ENCODE measurements around the gene MGAT5.

Gene MGAT5

GRCh38 chr2:134369220-134369902 lies 115.5 kb downstream of the MGAT5 start:
- peak in 1 of 2 experiments; percentile 8 for DNase-seq

DNA sequence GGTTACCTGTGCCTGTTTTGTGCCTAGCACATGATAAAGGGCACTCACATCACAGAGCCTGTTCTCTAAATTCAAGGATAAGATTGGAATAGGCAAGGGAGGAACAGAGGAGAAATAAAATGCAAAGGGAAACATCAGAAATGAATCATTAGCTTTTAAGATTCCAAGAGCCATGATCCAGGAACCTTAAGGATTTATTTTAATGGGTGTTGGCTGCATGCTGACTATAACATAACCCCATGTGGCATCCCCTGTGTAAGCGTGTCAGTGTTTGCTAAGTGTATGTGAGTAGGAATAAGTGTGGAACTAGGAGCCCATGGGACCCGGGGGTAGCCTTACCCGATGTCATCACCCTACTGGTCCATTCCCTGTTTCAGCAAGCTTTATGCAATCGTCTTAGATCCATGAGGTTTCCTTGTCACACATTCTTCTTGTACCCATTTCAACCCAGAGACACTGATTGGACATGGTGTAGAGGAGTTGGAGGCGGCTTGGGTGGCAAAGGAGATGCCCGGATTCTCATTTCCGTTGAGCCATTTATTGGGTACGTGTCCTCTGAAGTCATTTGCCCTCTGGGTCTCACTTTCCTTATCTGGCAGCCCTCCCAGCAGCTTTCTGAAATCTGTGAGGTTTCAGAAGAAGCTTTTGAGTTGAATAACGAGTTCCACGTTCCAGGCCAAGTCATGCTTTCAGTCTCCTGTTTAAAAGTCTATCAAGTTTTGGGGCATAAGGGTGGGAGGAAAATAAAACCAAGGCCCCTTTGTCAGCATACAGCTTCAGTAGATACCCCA lies 117.0 kb downstream of the MGAT5 start:
- DNase-seq, result no peak

- no peak for DNase-seq
Measured at GRCh38 chr2:134372141-134372540, 118.3 kb downstream of the MGAT5 start.

DNA sequence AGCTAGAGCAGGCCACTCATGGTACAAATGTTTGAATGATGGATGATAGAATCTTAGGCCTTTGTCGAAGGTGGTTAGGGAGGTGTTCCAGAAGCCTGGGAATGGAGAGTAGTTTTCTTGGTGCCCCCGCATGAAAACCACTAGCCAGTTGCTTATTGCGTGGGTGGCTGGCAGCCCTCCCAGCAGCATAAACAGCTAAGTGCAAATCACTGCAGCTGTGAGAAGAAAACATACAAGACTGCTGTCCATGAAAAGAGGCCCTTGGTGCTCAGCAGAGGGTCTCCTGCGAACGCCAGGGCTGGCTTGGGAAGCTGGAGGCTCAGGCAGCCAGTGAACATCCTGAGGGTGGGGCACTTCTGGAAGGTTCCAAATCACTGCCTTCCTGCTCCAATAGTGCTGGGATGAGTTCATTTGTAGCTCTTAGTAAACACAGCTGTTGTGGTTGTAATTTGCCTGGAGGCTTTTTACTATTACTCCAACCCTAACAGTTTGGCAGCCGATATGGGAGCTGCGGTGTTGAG lies 118.8 kb downstream of the MGAT5 start:
- no peak for DNase-seq

GRCh38 chr2:134375935-134376334 lies 122.1 kb downstream of the MGAT5 start:
- peak; percentile 52 to 86 for DNase-seq

GRCh38 chr2:134377730-134378129 lies 123.9 kb downstream of the MGAT5 start:
- DNase-seq, result no peak

DNA sequence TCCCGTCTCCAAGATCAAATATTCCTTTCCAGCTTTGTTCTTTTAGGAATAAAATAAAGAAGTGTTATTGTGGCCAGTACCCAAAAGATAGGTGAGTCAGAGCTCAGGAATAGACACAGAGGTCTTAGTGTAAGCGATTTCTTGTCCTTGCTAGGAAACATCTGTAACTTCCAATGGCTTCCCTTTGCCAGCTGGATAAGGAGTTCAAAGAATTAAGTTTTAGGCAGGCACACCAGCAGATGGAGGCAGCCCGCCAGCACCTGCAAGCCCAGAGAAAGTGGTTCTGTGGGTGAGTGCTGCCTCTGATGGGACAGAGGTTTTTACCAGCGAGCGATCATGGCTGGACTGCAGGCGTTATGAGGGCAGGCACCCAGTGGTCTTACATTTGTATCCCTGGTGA lies 125.4 kb downstream of the MGAT5 start:
- DNase-seq, result peak in 1 of 2 experiments; percentile 27

DNA sequence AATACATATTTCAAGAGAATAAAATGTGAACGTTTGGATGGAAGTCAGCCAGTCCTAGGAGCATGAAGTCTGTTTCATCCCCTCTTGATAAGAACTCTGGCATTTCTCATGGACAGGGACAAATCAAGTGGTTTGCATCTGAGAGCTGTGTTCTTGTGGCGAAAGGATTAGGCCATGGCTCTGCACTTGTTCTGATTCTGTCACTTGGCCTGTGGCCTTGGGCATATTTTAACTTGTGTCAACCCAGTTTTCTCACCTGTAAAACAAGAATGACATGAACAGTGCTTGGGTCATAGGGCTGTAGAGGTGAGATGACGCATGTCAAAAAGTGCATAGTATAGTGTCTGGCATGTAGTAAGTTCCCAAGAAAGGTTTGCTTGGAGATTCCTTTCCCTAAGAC lies 125.8 kb downstream of the MGAT5 start:
- DNase-seq, result no peak

- no peak for DNase-seq
Measured at GRCh38 chr2:134381141-134381540, 127.3 kb downstream of the MGAT5 start.

- no peak for DNase-seq
Measured at GRCh38 chr2:134384131-134384530, 130.3 kb downstream of the MGAT5 start.

DNA sequence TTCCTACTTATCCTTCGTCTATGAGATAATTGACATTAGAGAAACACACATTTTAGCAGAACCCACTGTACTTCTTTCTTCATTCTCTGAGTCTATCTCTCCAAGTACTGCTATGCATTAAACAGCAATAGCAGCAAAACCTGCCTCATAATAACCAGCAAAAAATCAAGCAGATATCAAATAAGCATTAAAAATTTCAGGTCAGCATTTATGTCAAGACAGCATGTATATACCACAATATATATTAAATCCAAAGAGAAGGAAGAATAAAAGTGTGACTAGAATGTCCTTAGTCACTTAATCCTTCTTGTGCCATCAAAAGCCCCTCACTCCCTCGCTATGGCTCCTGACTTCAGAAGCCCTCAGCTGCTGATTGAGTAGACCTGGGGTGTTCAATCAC lies 131.3 kb downstream of the MGAT5 start:
- no peak for DNase-seq

DNA sequence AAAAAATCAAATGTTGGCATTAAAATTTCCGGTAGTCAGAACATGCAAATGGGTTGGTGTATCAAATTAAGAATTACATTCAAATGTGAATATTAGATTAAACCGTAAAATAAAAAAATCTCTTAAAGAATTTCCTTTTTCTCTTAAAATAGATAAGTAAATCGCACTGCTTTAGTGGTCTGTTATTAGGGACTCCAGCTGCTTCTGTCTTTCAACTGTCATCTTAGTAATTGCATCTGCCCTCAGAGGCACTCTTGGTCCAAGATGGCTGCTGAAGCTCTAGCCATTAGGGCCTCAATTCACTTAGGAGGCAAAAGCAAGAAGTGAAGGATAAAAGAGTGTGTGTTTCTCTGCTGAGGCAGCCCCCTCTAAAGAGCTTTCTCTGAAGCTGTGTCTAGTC lies 132.4 kb downstream of the MGAT5 start:
- peak in 1 of 2 experiments; percentile 17 for DNase-seq

DNA sequence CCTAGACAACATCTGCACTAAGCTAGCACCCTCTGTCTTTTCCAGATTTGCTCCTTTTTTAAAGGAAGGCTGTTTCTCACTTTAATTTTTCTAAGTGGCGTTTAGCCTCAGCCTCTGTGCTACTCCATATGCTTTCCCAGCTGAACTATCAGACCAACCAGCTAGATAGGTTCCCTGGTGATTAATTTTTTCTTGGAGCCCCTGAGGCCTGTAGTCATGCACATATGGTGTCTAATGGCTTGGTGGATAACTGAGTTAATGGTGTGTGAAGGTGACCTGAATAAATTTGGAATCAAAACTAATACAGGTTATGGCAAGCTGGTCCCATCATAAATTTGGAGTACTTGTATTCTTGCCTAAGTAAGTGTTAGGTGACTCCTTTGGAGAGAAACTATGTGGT lies 135.5 kb downstream of the MGAT5 start:
- peak; percentile 94 to 98 for DNase-seq

DNA sequence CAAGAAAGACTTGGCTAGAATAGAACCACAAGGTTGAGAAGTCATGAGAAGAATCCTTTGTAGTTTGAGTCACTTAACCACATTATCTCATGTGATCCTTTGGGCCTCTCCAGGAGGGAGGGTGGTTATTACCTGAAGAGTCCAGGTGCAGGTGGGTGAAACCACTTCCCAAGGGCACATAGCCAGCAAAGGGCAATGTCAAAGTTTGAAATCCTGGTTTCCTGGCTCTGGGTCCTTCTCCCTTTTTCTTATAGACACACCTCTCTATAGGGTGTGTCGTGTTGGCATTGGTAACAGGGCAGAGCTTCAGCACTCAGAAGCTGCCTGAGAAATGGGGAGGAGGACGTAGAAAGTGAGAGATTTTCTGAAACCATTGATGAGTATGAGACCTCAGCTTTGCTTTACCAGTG lies 137.9 kb downstream of the MGAT5 start:
- no peak for DNase-seq

- DNase-seq, result peak in 1 of 2 experiments; percentile 18
Measured at GRCh38 chr2:134392442-134393074, 138.7 kb downstream of the MGAT5 start.

GRCh38 chr2:134393075-134393461 lies 139.2 kb downstream of the MGAT5 start:
- peak in 1 of 2 experiments; percentile 4 for DNase-seq

DNA sequence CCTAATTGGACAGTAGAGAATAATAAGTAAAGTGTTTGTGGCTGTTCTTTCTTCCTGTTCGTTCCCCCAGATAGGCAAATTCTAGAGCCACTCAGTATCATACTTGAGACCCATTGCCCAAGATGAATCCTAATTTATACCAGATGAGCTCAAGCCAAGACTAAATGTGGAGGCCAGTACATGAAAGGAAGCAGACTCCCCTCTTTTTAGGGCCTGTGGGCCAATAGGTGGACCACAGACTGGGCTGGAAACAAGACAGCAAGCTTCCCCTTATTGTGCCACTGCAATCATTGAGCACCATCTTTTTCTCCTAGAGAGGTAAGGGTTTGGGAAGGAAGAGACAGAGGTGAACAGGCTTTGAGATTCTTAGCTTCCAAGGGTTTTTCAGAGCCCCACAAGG lies 141.9 kb downstream of the MGAT5 start:
- DNase-seq, result no peak

GRCh38 chr2:134396493-134396892 lies 142.6 kb downstream of the MGAT5 start:
- no peak for DNase-seq

GRCh38 chr2:134397146-134397896 lies 143.4 kb downstream of the MGAT5 start:
- no peak for DNase-seq

- DNase-seq, result no peak
Measured at GRCh38 chr2:134398300-134398699, 144.4 kb downstream of the MGAT5 start.

GRCh38 chr2:134399096-134399495 lies 145.2 kb downstream of the MGAT5 start:
- no peak for DNase-seq

DNA sequence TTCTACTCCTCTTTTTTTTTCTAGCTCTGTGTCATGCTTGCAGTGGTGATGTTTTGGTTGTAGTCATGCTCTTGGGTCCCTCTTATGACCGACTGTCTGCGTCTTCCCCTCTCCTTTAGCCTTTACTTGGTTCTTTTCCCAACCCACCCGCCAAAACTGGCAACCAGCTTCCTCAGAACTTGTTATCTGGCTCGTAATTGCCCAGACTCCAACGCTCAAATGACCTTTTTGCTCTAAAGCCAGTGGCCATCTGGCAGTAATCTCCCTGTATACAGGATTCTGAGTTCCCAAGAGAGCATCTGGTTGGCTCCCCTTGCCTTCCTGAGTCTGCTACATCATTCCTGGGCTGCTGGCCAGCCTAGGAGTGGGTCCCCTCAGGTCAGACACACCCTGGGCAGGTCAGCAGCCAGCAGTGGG lies 147.2 kb downstream of the MGAT5 start:
- peak; percentile 27 to 64 for DNase-seq

DNA sequence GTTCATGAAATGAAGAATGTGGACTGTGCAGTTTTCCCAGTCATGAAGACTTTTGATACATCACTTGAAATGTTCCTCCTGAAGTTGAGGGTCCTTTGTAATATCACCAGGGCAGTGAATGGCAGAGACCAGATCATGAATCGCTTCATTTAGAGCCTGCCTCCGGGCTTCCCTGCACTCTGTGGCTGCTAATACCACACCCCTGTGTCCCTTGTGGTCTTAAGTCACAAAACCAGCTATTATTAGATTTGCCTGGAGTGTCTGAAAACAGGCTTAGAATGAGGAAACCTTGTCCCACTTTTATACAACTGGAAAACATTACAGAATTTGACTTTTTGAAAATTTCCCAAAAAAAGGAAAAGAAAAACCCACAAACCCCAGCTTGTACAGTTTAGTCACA lies 147.9 kb downstream of the MGAT5 start:
- DNase-seq, result no peak
